ENCODE measurements around the gene HTATIP2.
A peak's percentile ranks its signal among the peaks of the same experiment; 100 is the strongest.

HTATIP2 gene

GRCh38 chr11:20363500-20364340 is at the start of gene HTATIP2:
Gene HTATIP2, plus strand, starts transcription at chr11:20363714. Its CDS starts 524 bp downstream, at chr11:20364238.
- H3K4me3 Mint-ChIP-seq: peak within 1 kb of the TSS; percentile 84
- peaks cover 74% of the 10 kb centered on the region for H3K4me1 Mint-ChIP-seq (ENCODE audit: low read depth)
- no peaks in the 10 kb centered on the region for H3K27me3 Mint-ChIP-seq
- peak; percentile 88 for DNase-seq
- peak within 1 kb of the TSS; percentile 95 for H3K27ac Mint-ChIP-seq
- H3K9me3 Mint-ChIP-seq: no peaks in the 10 kb centered on the region
- peaks cover 44% of the 10 kb centered on the region for H3K36me3 Mint-ChIP-seq (ENCODE audit: low read depth)

GRCh38 chr11:20315800-20316199 is 47.7 kb upstream of the HTATIP2 start:
- Mint-ChIP-seq H3K4me3 (no peak overlapping the region), H3K4me1 (ENCODE audit: low read depth) (no peaks in the 10 kb centered on the region), H3K9me3 (no peaks in the 10 kb centered on the region), H3K27me3 (no peaks in the 10 kb centered on the region), H3K27ac (no peak overlapping the region), H3K36me3 (ENCODE audit: low read depth) (no peaks in the 10 kb centered on the region)
- DNase-seq: no peak

GRCh38 chr11:20321177-20321576 is 42.3 kb upstream of the HTATIP2 start:
- Mint-ChIP-seq H3K9me3 (no peaks in the 10 kb centered on the region), H3K36me3 (ENCODE audit: low read depth) (no peaks in the 10 kb centered on the region), H3K27me3 (peaks cover 4% of the 10 kb centered on the region), H3K27ac (no peak overlapping the region), H3K4me3 (no peak overlapping the region), H3K4me1 (ENCODE audit: low read depth) (no peaks in the 10 kb centered on the region)
- DNase-seq: no peak

GRCh38 chr11:20327377-20327935 is 36.1 kb upstream of the HTATIP2 start:
- no peak overlapping the region for H3K27ac Mint-ChIP-seq
- no peak overlapping the region for H3K4me3 Mint-ChIP-seq

GRCh38 chr11:20336056-20336455 is 27.5 kb upstream of the HTATIP2 start:
- H3K27ac Mint-ChIP-seq: no peak overlapping the region
- H3K27me3 Mint-ChIP-seq: peaks cover 63% of the 10 kb centered on the region
- no peak for DNase-seq
- no peak overlapping the region for H3K4me3 Mint-ChIP-seq
- H3K9me3 Mint-ChIP-seq: no peaks in the 10 kb centered on the region
- H3K4me1 Mint-ChIP-seq (ENCODE audit: low read depth): no peaks in the 10 kb centered on the region
- no peaks in the 10 kb centered on the region for H3K36me3 Mint-ChIP-seq (ENCODE audit: low read depth)

More at GRCh38 chr11:20327377-20327935, 36.1 kb upstream of the HTATIP2 start:
- Mint-ChIP-seq H3K36me3 (ENCODE audit: low read depth) (no peaks in the 10 kb centered on the region), H3K4me1 (ENCODE audit: low read depth) (no peaks in the 10 kb centered on the region), H3K27me3 (peaks cover 10% of the 10 kb centered on the region), H3K9me3 (no peaks in the 10 kb centered on the region)
- no peak for DNase-seq

GRCh38 chr11:20337526-20338154 is 25.9 kb upstream of the HTATIP2 start:
- H3K27ac Mint-ChIP-seq: no peak overlapping the region
- peaks cover 73% of the 10 kb centered on the region for H3K27me3 Mint-ChIP-seq
- no peak for DNase-seq

GRCh38 chr11:20342347-20343141 is 21.0 kb upstream of the HTATIP2 start:
- peaks cover 85% of the 10 kb centered on the region for H3K27me3 Mint-ChIP-seq
- no peak overlapping the region for H3K27ac Mint-ChIP-seq
- DNase-seq: no peak
- no peak overlapping the region for H3K4me3 Mint-ChIP-seq
- peaks cover 4% of the 10 kb centered on the region for H3K4me1 Mint-ChIP-seq (ENCODE audit: low read depth)
- H3K9me3 Mint-ChIP-seq: no peaks in the 10 kb centered on the region
- H3K36me3 Mint-ChIP-seq (ENCODE audit: low read depth): no peaks in the 10 kb centered on the region

More at GRCh38 chr11:20337526-20338154, 25.9 kb upstream of the HTATIP2 start:
- Mint-ChIP-seq H3K9me3 (no peaks in the 10 kb centered on the region), H3K36me3 (ENCODE audit: low read depth) (no peaks in the 10 kb centered on the region), H3K4me3 (no peak overlapping the region), H3K4me1 (ENCODE audit: low read depth) (peaks cover 4% of the 10 kb centered on the region)

- DNase-seq: no peak
- no peaks in the 10 kb centered on the region for H3K36me3 Mint-ChIP-seq (ENCODE audit: low read depth)
- no peak overlapping the region for H3K27ac Mint-ChIP-seq
- no peak overlapping the region for H3K4me3 Mint-ChIP-seq
- H3K9me3 Mint-ChIP-seq: no peaks in the 10 kb centered on the region
- peaks cover 6% of the 10 kb centered on the region for H3K4me1 Mint-ChIP-seq (ENCODE audit: low read depth)
- H3K27me3 Mint-ChIP-seq: peaks cover 19% of the 10 kb centered on the region
Observed at GRCh38 chr11:20351136-20351535, 12.4 kb upstream of the HTATIP2 start.

- Mint-ChIP-seq H3K36me3 (ENCODE audit: low read depth) (no peaks in the 10 kb centered on the region), H3K4me3 (no peak overlapping the region), H3K27me3 (peaks cover 16% of the 10 kb centered on the region), H3K9me3 (no peaks in the 10 kb centered on the region), H3K27ac (no peak overlapping the region), H3K4me1 (ENCODE audit: low read depth) (peaks cover 6% of the 10 kb centered on the region)
- no peak for DNase-seq
Observed at GRCh38 chr11:20351751-20352262, 11.7 kb upstream of the HTATIP2 start.

- no peak for DNase-seq
Observed at GRCh38 chr11:20353829-20354434, 9.6 kb upstream of the HTATIP2 start.

GRCh38 chr11:20355221-20356219 is 8.0 kb upstream of the HTATIP2 start:
- H3K4me1 Mint-ChIP-seq (ENCODE audit: low read depth): peaks cover 15% of the 10 kb centered on the region
- H3K36me3 Mint-ChIP-seq (ENCODE audit: low read depth): no peaks in the 10 kb centered on the region
- peaks cover 5% of the 10 kb centered on the region for H3K27me3 Mint-ChIP-seq
- H3K4me3 Mint-ChIP-seq: no peak overlapping the region
- DNase-seq: no peak
- no peak overlapping the region for H3K27ac Mint-ChIP-seq
- H3K9me3 Mint-ChIP-seq: no peaks in the 10 kb centered on the region

More at GRCh38 chr11:20353829-20354434, 9.6 kb upstream of the HTATIP2 start:
- Mint-ChIP-seq H3K27ac (no peak overlapping the region), H3K36me3 (ENCODE audit: low read depth) (no peaks in the 10 kb centered on the region), H3K4me1 (ENCODE audit: low read depth) (peaks cover 6% of the 10 kb centered on the region), H3K4me3 (no peak overlapping the region), H3K9me3 (no peaks in the 10 kb centered on the region), H3K27me3 (peaks cover 5% of the 10 kb centered on the region)

- Mint-ChIP-seq H3K27me3 (peaks cover 5% of the 10 kb centered on the region), H3K27ac (no peak overlapping the region), H3K4me3 (no peak overlapping the region), H3K9me3 (no peaks in the 10 kb centered on the region), H3K36me3 (ENCODE audit: low read depth) (no peaks in the 10 kb centered on the region), H3K4me1 (ENCODE audit: low read depth) (peaks cover 23% of the 10 kb centered on the region)
- no peak for DNase-seq
Observed at GRCh38 chr11:20357150-20357549, 6.4 kb upstream of the HTATIP2 start.

GRCh38 chr11:20360650-20361049 is 2.9 kb upstream of the HTATIP2 start:
- Mint-ChIP-seq H3K36me3 (ENCODE audit: low read depth) (peaks cover 22% of the 10 kb centered on the region), H3K4me3 (peak overlapping the region; percentile 32), H3K9me3 (no peaks in the 10 kb centered on the region), H3K27me3 (no peaks in the 10 kb centered on the region), H3K27ac (peak overlapping the region; percentile 63), H3K4me1 (ENCODE audit: low read depth) (peaks cover 49% of the 10 kb centered on the region)
- peak; percentile 49 for DNase-seq

Data from activated T-cell treated with anti-CD3 and anti-CD28 coated beads, Interleukin-2, amount 50 U/mL, for 24 hours (primary cell).